H9 (cell line): ENCODE measurements around the gene PPP1R12B. TPM values are rescaled to one million over a fixed set of nuclear protein-coding genes. Genes with fewer than 3 reads are reported as not detected.

Experiments
- DNase-seq: peaks from one replicate; pipeline ENCODE4 v3.0.0-alpha.2; 2017
- H2AFZ ChIP-seq: one replicate; pipeline ENCODE4 v1.6.1; 2013; ENCODE audit warnings: mild to moderate bottlenecking, low read length, control low read depth, moderate library complexity
- H2AK5ac ChIP-seq: 2 replicates; pipeline ENCODE4 v1.6.1; 2013; ENCODE audit warnings: low read length, control low read depth, mixed read lengths; ENCODE audit not compliant: insufficient read length
- H2BK120ac ChIP-seq: one replicate; pipeline ENCODE4 v1.6.1; 2013; ENCODE audit warnings: low read depth, mild to moderate bottlenecking, low read length, control low read depth, inconsistent platforms; ENCODE audit not compliant: poor library complexity, severe bottlenecking
- H2BK12ac ChIP-seq: 2 replicates; pipeline ENCODE4 v1.6.1; 2013; ENCODE audit warnings: low read length, control low read depth, mixed read lengths, low read depth; ENCODE audit not compliant: insufficient read length
- H2BK15ac ChIP-seq: 2 replicates; pipeline ENCODE4 v1.6.1; 2013; ENCODE audit warnings: low read depth, low read length, control low read depth
- H2BK20ac ChIP-seq: one replicate; pipeline ENCODE4 v1.6.1; 2013; ENCODE audit warnings: low read depth, mild to moderate bottlenecking, low read length, control low read depth, inconsistent platforms; ENCODE audit not compliant: poor library complexity, severe bottlenecking
- H2BK5ac ChIP-seq: 2 replicates; pipeline ENCODE4 v1.6.1; 2013; ENCODE audit warnings: low read length, control low read depth, mixed read lengths; ENCODE audit not compliant: insufficient read length
- H3K14ac ChIP-seq: 2 replicates; pipeline ENCODE4 v1.6.1; 2013; ENCODE audit warnings: low read length, control low read depth; ENCODE audit not compliant: insufficient read depth
- H3K18ac ChIP-seq: 2 replicates; pipeline ENCODE4 v1.6.1; 2013; ENCODE audit warnings: low read depth, mild to moderate bottlenecking, mixed read lengths, low read length, control low read depth; ENCODE audit not compliant: insufficient read length
- H3K23ac ChIP-seq: 2 replicates; pipeline ENCODE4 v1.6.1; 2013; ENCODE audit warnings: low read length, control low read depth, mixed read lengths, low read depth; ENCODE audit not compliant: insufficient read length
- H3K23me2 ChIP-seq: 2 replicates; pipeline ENCODE4 v1.6.1; 2013; ENCODE audit warnings: low read depth, mild to moderate bottlenecking, mixed read lengths, low read length, control low read depth; ENCODE audit not compliant: insufficient read length, poor library complexity, severe bottlenecking
- H3K27ac ChIP-seq: 2 replicates; pipeline ENCODE4 v1.5.1; 2013; ENCODE audit warnings: low read length, control low read depth, mixed read lengths, low read depth; ENCODE audit not compliant: insufficient read length
- H3K27me3 ChIP-seq: 2 replicates; pipeline ENCODE4 v1.6.1; 2013; ENCODE audit warnings: low read length, control low read depth, inconsistent platforms; ENCODE audit not compliant: insufficient read depth
- H3K4ac ChIP-seq: 2 replicates; pipeline ENCODE4 v1.6.1; 2013; ENCODE audit warnings: low read depth, mild to moderate bottlenecking, control low read depth, inconsistent platforms, low read length, moderate library complexity
- H3K4me1 ChIP-seq: 2 replicates; pipeline ENCODE4 v1.6.1; 2013; ENCODE audit warnings: low read length, control low read depth, inconsistent platforms; ENCODE audit not compliant: insufficient read depth
- H3K4me2 ChIP-seq: 2 replicates; pipeline ENCODE4 v1.6.1; 2013; ENCODE audit warnings: low read length, control low read depth, mixed read lengths; ENCODE audit not compliant: insufficient read length, insufficient read depth
- H3K56ac ChIP-seq: 2 replicates; pipeline ENCODE4 v1.6.1; 2013; ENCODE audit warnings: low read depth, mild to moderate bottlenecking, mixed read lengths, low read length, control low read depth; ENCODE audit not compliant: insufficient read length
- H3K79me1 ChIP-seq: 2 replicates; pipeline ENCODE4 v1.6.1; 2013; ENCODE audit warnings: low read depth, mild to moderate bottlenecking, moderate library complexity, low read length, control low read depth, inconsistent platforms; ENCODE audit not compliant: insufficient read depth, poor library complexity, severe bottlenecking
- H3K79me2 ChIP-seq: 2 replicates; pipeline ENCODE4 v1.6.1; 2013; ENCODE audit warnings: low read length, control low read depth, inconsistent platforms; ENCODE audit not compliant: insufficient read depth
- H3K9ac ChIP-seq: 2 replicates; pipeline ENCODE4 v1.6.1; 2013; ENCODE audit warnings: low read length, control low read depth, mixed read lengths; ENCODE audit not compliant: insufficient read length; ENCODE audit errors: extremely low read depth
- H3K9me3 ChIP-seq: one replicate; pipeline ENCODE4 v1.6.1; 2013; ENCODE audit warnings: low read depth, low read length, inconsistent platforms; ENCODE audit not compliant: control insufficient read depth
- H3T11ph ChIP-seq: one replicate; pipeline ENCODE4 v1.6.1; 2013; ENCODE audit warnings: mild to moderate bottlenecking, low read length, control low read depth, inconsistent platforms
- H4K20me1 ChIP-seq: one replicate; pipeline ENCODE4 v1.6.1; 2013; ENCODE audit not compliant: control insufficient read depth, insufficient read length, insufficient read depth
- H4K5ac ChIP-seq: 2 replicates; pipeline ENCODE4 v1.6.1; 2013; ENCODE audit warnings: low read depth, mild to moderate bottlenecking, mixed read lengths, low read length, control low read depth; ENCODE audit not compliant: insufficient read length
- H4K8ac ChIP-seq: replicated peaks from 2 replicates; pipeline ENCODE4 v1.6.1; 2013; ENCODE audit warnings: low read length, control low read depth, mixed read lengths, low read depth; ENCODE audit not compliant: insufficient read length
- H4K91ac ChIP-seq: 2 replicates; pipeline ENCODE4 v1.6.1; 2013; ENCODE audit warnings: low read depth, mild to moderate bottlenecking, moderate library complexity, mixed read lengths, low read length, control low read depth; ENCODE audit not compliant: insufficient read length
- H3K27ac Mint-ChIP-seq, 3 experiments: 2 replicates in 2 of 3; 3 replicates in 1 of 3; pipeline ENCODE4 v1.8.0; 2020 to 2021; ENCODE audit warnings: mixed read lengths in 3 of 3, mild to moderate bottlenecking in 1 of 3, moderate library complexity in 1 of 3
- H3K27me3 Mint-ChIP-seq: 2 replicates; pipeline ENCODE4 v1.8.0; 2021; ENCODE audit warnings: low read depth, mild to moderate bottlenecking, moderate library complexity, mixed read lengths
- H3K36me3 Mint-ChIP-seq, 3 experiments: 2 replicates in 2 of 3; 3 replicates in 1 of 3; pipeline ENCODE4 v1.8.0; 2020 to 2021; ENCODE audit warnings: low read depth in 3 of 3, mixed read lengths in 3 of 3; ENCODE audit not compliant: insufficient read depth in 1 of 3
- H3K4me1 Mint-ChIP-seq, 2 experiments: 2 replicates each; pipeline ENCODE4 v1.8.0; 2020; ENCODE audit warnings: mixed read lengths in 2 of 2
- H3K4me3 Mint-ChIP-seq, 2 experiments: 2 replicates in 1 of 2; 3 replicates in 1 of 2; pipeline ENCODE4 v1.8.0; 2020 to 2021; ENCODE audit warnings: mild to moderate bottlenecking in 2 of 2, mixed read lengths in 2 of 2, moderate library complexity in 1 of 2
- H3K9me3 Mint-ChIP-seq, 2 experiments: 2 replicates in 1 of 2; 3 replicates in 1 of 2; pipeline ENCODE4 v1.8.0; 2020; ENCODE audit warnings: mild to moderate bottlenecking in 2 of 2, mixed read lengths in 2 of 2, moderate library complexity in 1 of 2
- WGBS: extraction: QIAGEN DNeasy Blood & Tissue Kit; methylation state at CpG from one replicate; pipeline ENCODE4 v1.1.7; 2013; ENCODE audit warnings: missing lambda C conversion rate, low lambda C conversion rate, mixed read lengths; ENCODE audit not compliant: insufficient read length; ENCODE audit errors: extremely low coverage; 5-methylcytosine and 5-hydroxymethylcytosine counted together
- total RNA-seq: library from RNA; stranded (reverse); gene quantifications from 2 replicates; pipeline ENCODE4 v1.2.1, GENCODE V29; 2021
- TF ChIP-seq, protein P1 (sequence below): fragments of 200-600 bp; sonication (generic); conservative IDR thresholded peaks from 3 replicates; pipeline ENCODE4 v1.8.0; 2021; ENCODE audit warnings: antibody characterized with exemption, mild to moderate bottlenecking

PPP1R12B gene
- total RNA-seq, 1 experiment from 2014 or later, result 12.9 TPM

DNA sequence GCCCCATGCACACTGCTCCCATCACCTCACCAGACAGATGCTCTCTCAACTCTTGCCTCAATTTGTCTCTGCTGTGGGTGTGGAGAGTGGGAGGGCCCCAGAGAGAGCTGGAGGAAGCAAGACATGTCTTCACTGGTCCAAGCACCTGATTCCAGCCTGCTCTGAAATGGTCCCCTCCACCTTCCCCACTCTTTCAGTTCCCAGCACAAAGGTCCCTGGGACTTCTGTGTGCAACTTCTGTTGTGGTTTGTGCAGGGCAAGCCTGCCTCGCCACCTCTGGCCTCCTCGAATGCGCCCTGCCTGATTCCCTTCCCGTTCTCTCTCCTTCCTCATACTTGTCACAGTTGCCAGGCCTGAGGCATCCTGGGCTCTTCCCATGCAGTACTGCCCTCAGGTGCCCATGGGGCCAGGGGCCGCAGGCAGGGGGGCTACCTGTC lies 242.5 kb downstream of the PPP1R12B start:
- no peak overlapping the region for H2BK120ac ChIP-seq
- no peaks in the 10 kb centered on the region for H3K23me2 ChIP-seq
- H2BK20ac ChIP-seq, result no peak overlapping the region
- no peaks in the 10 kb centered on the region; a peak in 3 of 7 replicates for H3K36me3 Mint-ChIP-seq
- H3K27ac Mint-ChIP-seq, result no peak overlapping the region; a peak in 1 of 7 replicates
- H4K5ac ChIP-seq, result no peak overlapping the region
- H2BK5ac ChIP-seq, result no peak overlapping the region
- H4K91ac ChIP-seq, result no peak overlapping the region
- TF ChIP-seq, protein P1, sequence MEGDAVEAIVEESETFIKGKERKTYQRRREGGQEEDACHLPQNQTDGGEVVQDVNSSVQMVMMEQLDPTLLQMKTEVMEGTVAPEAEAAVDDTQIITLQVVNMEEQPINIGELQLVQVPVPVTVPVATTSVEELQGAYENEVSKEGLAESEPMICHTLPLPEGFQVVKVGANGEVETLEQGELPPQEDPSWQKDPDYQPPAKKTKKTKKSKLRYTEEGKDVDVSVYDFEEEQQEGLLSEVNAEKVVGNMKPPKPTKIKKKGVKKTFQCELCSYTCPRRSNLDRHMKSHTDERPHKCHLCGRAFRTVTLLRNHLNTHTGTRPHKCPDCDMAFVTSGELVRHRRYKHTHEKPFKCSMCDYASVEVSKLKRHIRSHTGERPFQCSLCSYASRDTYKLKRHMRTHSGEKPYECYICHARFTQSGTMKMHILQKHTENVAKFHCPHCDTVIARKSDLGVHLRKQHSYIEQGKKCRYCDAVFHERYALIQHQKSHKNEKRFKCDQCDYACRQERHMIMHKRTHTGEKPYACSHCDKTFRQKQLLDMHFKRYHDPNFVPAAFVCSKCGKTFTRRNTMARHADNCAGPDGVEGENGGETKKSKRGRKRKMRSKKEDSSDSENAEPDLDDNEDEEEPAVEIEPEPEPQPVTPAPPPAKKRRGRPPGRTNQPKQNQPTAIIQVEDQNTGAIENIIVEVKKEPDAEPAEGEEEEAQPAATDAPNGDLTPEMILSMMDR, result no peak
- H4K8ac ChIP-seq, result no peak overlapping the region
- H2AFZ ChIP-seq, result no peak overlapping the region
- no peak overlapping the region for H3K4me2 ChIP-seq
- DNase-seq, result no peak
- no peak overlapping the region for H3K18ac ChIP-seq
- H3K79me1 ChIP-seq, result no peaks in the 10 kb centered on the region
- H3K27ac ChIP-seq, result no peak overlapping the region
- H3K14ac ChIP-seq, result no peak overlapping the region
- peaks cover 3% of the 10 kb centered on the region for H3K27me3 Mint-ChIP-seq
- H3K4me1 Mint-ChIP-seq, result peaks cover 2 to 15% of the 10 kb centered on the region in 2 experiments; a peak in 3 of 4 replicates
- H3K27me3 ChIP-seq, result no peaks in the 10 kb centered on the region
- no peaks in the 10 kb centered on the region for H3K9me3 ChIP-seq
- no peak overlapping the region for H2AK5ac ChIP-seq
- H2BK12ac ChIP-seq, result no peak overlapping the region
- no peak overlapping the region for H3K4me3 Mint-ChIP-seq
- H3K4ac ChIP-seq, result no peak overlapping the region
- no peaks in the 10 kb centered on the region for H3K4me1 ChIP-seq
- H3K9ac ChIP-seq, result no peak overlapping the region
- H4K20me1 ChIP-seq, result no peaks in the 10 kb centered on the region
- no CpG with 5 or more reads among the region's 5 CpGs for WGBS
- no peaks in the 10 kb centered on the region for H3K79me2 ChIP-seq
- no peaks in the 10 kb centered on the region for H3K9me3 Mint-ChIP-seq
- no peak overlapping the region; the same call in 1 of the 2 replicates for H2BK15ac ChIP-seq
- H3K56ac ChIP-seq, result no peak overlapping the region
- no peak overlapping the region for H3K23ac ChIP-seq
- no peak overlapping the region for H3T11ph ChIP-seq
